Measurements from ENCODE around the gene UST.

UST gene

DNA sequence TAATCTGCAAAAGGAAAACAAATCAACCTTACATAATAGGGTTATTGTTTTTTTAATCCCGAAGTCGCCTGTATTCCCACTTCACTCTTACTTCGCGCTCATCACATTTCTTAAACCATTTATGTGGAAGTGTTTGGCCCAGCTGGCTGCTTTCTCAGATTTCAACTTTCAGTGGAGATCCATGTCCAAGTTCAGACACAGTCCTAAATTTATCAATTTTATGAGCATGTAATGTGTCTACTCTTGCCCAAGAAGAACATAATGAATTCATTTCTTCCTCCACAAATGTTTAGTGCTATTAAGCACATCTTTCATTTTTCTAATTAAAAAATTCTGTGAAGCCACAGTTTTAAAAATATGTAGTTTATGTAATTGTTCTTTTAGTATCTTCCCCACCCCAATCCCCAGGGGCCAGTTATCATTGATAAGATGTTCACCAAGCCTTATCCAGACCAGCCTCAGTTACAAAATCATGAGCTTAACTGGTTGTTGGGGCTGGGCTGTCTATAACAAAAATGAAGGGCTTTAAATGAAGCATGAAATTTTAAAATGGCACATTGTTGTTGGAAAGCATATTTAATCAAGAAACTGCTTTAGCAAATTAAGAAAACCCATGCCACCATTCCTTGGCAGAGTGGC, 151.7 kb downstream of the UST start:
- Histone ChIP-seq H3K36me3 (ENCODE audit: insufficient read depth) (no peaks in the 10 kb centered on the region), H3K4me3 (IDR thresholded peaks at IDR 0.05; ENCODE audit: insufficient read depth, low read depth, low read length) (no peak overlapping the region), H3K4me1 (ENCODE audit: low read depth, poor library complexity, severe bottlenecking) (no peaks in the 10 kb centered on the region), H3K4me2 (no peak overlapping the region), H3K27ac (no peak overlapping the region), H2AFZ (ENCODE audit: low read depth) (no peak overlapping the region), H3K9ac (no peak overlapping the region), H3K27me3 (ENCODE audit: insufficient read depth, low read depth) (no peaks in the 10 kb centered on the region), H3K79me2 (ENCODE audit: insufficient read depth, low read depth) (no peaks in the 10 kb centered on the region), H4K20me1 (ENCODE audit: insufficient read depth) (no peaks in the 10 kb centered on the region)
- TF ChIP-seq, protein P1, sequence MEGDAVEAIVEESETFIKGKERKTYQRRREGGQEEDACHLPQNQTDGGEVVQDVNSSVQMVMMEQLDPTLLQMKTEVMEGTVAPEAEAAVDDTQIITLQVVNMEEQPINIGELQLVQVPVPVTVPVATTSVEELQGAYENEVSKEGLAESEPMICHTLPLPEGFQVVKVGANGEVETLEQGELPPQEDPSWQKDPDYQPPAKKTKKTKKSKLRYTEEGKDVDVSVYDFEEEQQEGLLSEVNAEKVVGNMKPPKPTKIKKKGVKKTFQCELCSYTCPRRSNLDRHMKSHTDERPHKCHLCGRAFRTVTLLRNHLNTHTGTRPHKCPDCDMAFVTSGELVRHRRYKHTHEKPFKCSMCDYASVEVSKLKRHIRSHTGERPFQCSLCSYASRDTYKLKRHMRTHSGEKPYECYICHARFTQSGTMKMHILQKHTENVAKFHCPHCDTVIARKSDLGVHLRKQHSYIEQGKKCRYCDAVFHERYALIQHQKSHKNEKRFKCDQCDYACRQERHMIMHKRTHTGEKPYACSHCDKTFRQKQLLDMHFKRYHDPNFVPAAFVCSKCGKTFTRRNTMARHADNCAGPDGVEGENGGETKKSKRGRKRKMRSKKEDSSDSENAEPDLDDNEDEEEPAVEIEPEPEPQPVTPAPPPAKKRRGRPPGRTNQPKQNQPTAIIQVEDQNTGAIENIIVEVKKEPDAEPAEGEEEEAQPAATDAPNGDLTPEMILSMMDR (conservative IDR thresholded peaks at IDR 0.05; ENCODE audit: low read depth, low read length): no peak

DNA sequence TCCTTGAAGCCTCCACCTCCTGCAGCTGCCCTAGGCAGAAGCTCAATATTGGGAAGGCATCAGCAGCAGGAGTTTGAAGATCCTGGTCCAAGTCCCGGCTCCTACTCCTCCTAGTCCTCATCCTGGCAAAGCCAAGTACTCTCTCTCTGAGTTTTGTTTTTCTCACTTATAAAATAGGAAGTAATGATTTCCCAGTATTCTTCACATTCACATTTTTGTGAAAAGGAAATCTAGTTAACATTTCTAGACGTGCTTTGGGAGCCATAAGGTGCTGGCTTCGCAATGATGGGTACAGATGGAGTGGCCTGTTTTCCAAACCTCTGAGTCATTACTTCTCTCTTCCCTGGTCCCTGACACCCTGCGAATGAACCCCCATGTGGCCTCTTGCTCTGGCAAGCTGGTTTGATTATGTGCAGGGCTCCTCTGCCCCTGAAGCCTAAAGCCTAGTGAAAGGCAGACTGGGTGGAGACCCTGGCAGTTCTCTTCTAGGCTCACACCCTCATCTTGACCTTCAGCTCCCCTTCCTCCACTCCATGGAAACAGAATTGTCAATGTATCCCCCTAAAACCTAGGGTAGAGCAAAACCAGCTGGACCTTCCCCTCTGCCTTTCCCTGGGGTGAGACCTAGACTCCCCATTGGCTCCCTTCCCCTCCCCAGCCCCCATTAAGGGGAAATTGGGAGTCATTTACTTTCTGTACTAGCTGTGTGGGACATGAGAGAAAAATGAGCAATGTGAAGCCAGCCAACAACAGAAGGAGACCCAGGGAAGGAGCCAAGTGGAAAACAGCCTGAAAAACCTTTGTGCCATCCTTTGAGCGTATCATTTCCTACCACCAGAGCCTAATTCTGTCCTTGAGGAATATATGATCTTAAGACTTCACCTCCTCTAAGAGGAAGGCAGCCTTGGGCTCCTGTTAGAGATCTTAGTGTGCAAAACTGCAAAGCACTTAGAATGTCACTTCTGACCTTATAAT, 158.4 kb downstream of the UST start:
- TF ChIP-seq, protein P1 (conservative IDR thresholded peaks at IDR 0.05; ENCODE audit: low read depth, low read length): no peak
- Histone ChIP-seq H3K4me2 (no peak overlapping the region), H3K9ac (no peak overlapping the region), H4K20me1 (ENCODE audit: insufficient read depth) (no peaks in the 10 kb centered on the region), H2AFZ (ENCODE audit: low read depth) (no peak overlapping the region), H3K27me3 (ENCODE audit: insufficient read depth, low read depth) (no peaks in the 10 kb centered on the region), H3K36me3 (ENCODE audit: insufficient read depth) (no peaks in the 10 kb centered on the region), H3K27ac (no peak overlapping the region), H3K4me3 (IDR thresholded peaks at IDR 0.05; ENCODE audit: insufficient read depth, low read depth, low read length) (no peak overlapping the region), H3K79me2 (ENCODE audit: insufficient read depth, low read depth) (no peaks in the 10 kb centered on the region), H3K4me1 (ENCODE audit: low read depth, poor library complexity, severe bottlenecking) (no peaks in the 10 kb centered on the region)

DNA sequence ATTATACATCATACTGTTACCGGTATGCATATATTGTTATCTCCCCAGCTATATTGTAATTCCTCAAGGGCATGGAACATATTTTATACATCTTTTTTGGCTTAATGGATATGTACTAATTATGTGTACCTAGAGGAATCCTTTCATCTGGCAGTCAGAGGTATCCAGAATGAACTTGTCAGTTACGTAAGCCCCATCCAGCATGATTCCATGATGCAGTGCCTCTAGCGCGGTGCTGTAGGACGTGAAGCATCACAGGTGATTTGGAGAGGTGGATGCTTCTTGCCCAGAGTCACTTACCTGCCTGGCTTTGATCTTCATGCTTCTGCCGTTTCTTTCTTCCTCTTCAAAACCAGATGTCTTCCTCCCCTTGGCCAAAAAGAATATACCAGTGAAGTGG, 159.1 kb downstream of the UST start:
- Histone ChIP-seq H3K36me3 (ENCODE audit: insufficient read depth) (no peaks in the 10 kb centered on the region), H3K9ac (no peak overlapping the region), H4K20me1 (ENCODE audit: insufficient read depth) (no peaks in the 10 kb centered on the region), H3K27me3 (ENCODE audit: insufficient read depth, low read depth) (no peaks in the 10 kb centered on the region), H3K27ac (no peak overlapping the region), H3K4me3 (IDR thresholded peaks at IDR 0.05; ENCODE audit: insufficient read depth, low read depth, low read length) (no peak overlapping the region), H3K4me2 (no peak overlapping the region), H3K4me1 (ENCODE audit: low read depth, poor library complexity, severe bottlenecking) (no peaks in the 10 kb centered on the region), H2AFZ (ENCODE audit: low read depth) (no peak overlapping the region), H3K79me2 (ENCODE audit: insufficient read depth, low read depth) (no peaks in the 10 kb centered on the region)
- TF ChIP-seq, protein P1 (conservative IDR thresholded peaks at IDR 0.05; ENCODE audit: low read depth, low read length): no peak

DNA sequence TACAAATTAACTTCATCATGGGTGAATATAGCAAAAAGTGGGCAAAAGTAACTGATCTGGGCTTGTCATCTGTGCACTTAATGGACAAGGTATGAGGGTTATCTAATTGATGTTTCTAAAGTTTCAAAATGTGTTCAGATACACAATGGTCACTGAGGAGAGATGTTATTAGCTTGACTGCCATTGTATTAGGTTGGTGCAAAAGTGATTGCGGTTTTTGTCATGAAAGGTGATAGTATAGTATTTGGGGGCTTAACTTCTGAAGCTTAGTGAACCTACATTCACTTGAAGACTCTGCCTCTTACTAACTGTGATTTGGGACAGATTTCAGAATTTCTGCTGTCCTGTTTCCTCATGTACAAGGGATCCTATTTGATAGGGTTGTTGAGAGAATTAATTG, 159.6 kb downstream of the UST start:
- Histone ChIP-seq H3K4me1 (ENCODE audit: low read depth, poor library complexity, severe bottlenecking) (no peaks in the 10 kb centered on the region), H3K79me2 (ENCODE audit: insufficient read depth, low read depth) (no peaks in the 10 kb centered on the region), H3K36me3 (ENCODE audit: insufficient read depth) (no peaks in the 10 kb centered on the region), H3K9ac (no peak overlapping the region), H3K27me3 (ENCODE audit: insufficient read depth, low read depth) (no peaks in the 10 kb centered on the region), H2AFZ (ENCODE audit: low read depth) (no peak overlapping the region), H4K20me1 (ENCODE audit: insufficient read depth) (no peaks in the 10 kb centered on the region), H3K4me2 (no peak overlapping the region), H3K4me3 (IDR thresholded peaks at IDR 0.05; ENCODE audit: insufficient read depth, low read depth, low read length) (no peak overlapping the region), H3K27ac (no peak overlapping the region)
- TF ChIP-seq, protein P1 (conservative IDR thresholded peaks at IDR 0.05; ENCODE audit: low read depth, low read length): no peak

All from KMS-11 (cell line).